Peyer's patch (tissue), 4 donors: ENCODE results near the gene HSD17B11.
"Not testable (repeated sequence)": the region's sequence is repeated elsewhere in the genome, so short reads cannot be mapped to it uniquely, and the experiment has no call there.

Experiments used
- CTCF ChIP-seq, 6 experiments: fragments of 450-650 bp in 4 of 6; fragments of 200-600 bp in 2 of 6; sonication (generic) in 1 of 6; IDR thresholded peaks; one replicate each; pipeline ENCODE4 v1.5.1; 2017 to 2019; ENCODE audit warnings: antibody characterized with exemption in 6 of 6, mild to moderate bottlenecking in 3 of 6, moderate library complexity in 1 of 6
- POLR2A ChIP-seq, 2 donors: fragments of 450-650 bp; IDR thresholded peaks; one replicate each; pipeline ENCODE4 v1.5.1; 2017; ENCODE audit warnings: antibody characterized with exemption in 2 of 2, mild to moderate bottlenecking in 2 of 2, moderate library complexity in 2 of 2

- not testable (repeated sequence) for TF ChIP-seq CTCF, POLR2A (IDR thresholded peaks at IDR 0.05)
Observed at GRCh38 chr4:87406902-87407301, 15.9 kb upstream of the HSD17B11 start.
